HCT116 (cell line): ENCODE data around the gene IGF2R.

Source experiments
- ATF3 ChIP-seq: IDR thresholded peaks from 2 replicates; pipeline ENCODE4 v1.6.1; 2012
- CBX3 ChIP-seq: IDR thresholded peaks from 2 replicates; pipeline ENCODE4 v1.6.1; 2012; ENCODE audit warnings: low read depth
- CTCF ChIP-seq, 3 experiments: fragments of 200-600 bp in 1 of 3; sonication (generic) in 1 of 3; IDR thresholded peaks in 2 of 3; conservative IDR thresholded peaks in 1 of 3; 2 replicates each; pipeline ENCODE4 v1.5.1; 2012 to 2017; ENCODE audit warnings: low read depth in 2 of 3, low read length in 2 of 3, antibody characterized with exemption in 1 of 3, borderline replicate concordance in 1 of 3, control low read depth in 1 of 3, mild to moderate bottlenecking in 1 of 3, mixed read lengths in 1 of 3, mixed run types in 1 of 3, moderate library complexity in 1 of 3; ENCODE audit not compliant: insufficient read depth in 1 of 3
- EZH2 ChIP-seq: fragments of 200-600 bp; sonication (generic); IDR thresholded peaks from 2 replicates; pipeline ENCODE4 v1.6.1; 2017; ENCODE audit warnings: antibody characterized with exemption, mixed run types
- EZH2phosphoT487 ChIP-seq: fragments of 200-600 bp; IDR thresholded peaks from 2 replicates; pipeline ENCODE4 v1.6.1; 2018; ENCODE audit warnings: antibody characterized with exemption, borderline replicate concordance
- JUND ChIP-seq: IDR thresholded peaks from 2 replicates; pipeline ENCODE4 v1.6.1; 2012
- POLR2A ChIP-seq: IDR thresholded peaks from 2 replicates; pipeline ENCODE4 v1.7.0; 2011; ENCODE audit warnings: borderline replicate concordance; ENCODE audit not compliant: insufficient read depth, insufficient read length; ENCODE audit errors: extremely low read depth
- POLR2AphosphoS5 ChIP-seq: IDR thresholded peaks from 2 replicates; pipeline ENCODE4 v1.6.1; 2011; ENCODE audit warnings: mild to moderate bottlenecking, low read depth, low read length, moderate library complexity
- RAD21 ChIP-seq: IDR thresholded peaks from 2 replicates; pipeline ENCODE4 v1.6.1; 2012; ENCODE audit warnings: low read depth, mild to moderate bottlenecking
- TF ChIP-seq, protein P1 (sequence below): IDR thresholded peaks from 2 replicates; pipeline ENCODE4 v1.6.1; 2012; ENCODE audit warnings: low read depth
- TF ChIP-seq, protein P2 (sequence below): IDR thresholded peaks from 2 replicates; pipeline ENCODE4 v1.6.1; 2012

- no peak for TF ChIP-seq POLR2AphosphoS5
- no peak for TF ChIP-seq JUND
- TF ChIP-seq CTCF (IDR thresholded peaks at IDR 0.05 in 2 of 3, conservative IDR thresholded peaks at IDR 0.05 in 1 of 3; ENCODE audit: borderline replicate concordance in 1 of 3, insufficient read depth in 1 of 3, low read depth in 2 of 3, low read length in 2 of 3), result no peak
- no peak for TF ChIP-seq CBX3
- no peak for TF ChIP-seq RAD21
- no peak for TF ChIP-seq POLR2A
- no peak for TF ChIP-seq ATF3
- TF ChIP-seq EZH2phosphoT487, result no peak
- TF ChIP-seq, protein P1, sequence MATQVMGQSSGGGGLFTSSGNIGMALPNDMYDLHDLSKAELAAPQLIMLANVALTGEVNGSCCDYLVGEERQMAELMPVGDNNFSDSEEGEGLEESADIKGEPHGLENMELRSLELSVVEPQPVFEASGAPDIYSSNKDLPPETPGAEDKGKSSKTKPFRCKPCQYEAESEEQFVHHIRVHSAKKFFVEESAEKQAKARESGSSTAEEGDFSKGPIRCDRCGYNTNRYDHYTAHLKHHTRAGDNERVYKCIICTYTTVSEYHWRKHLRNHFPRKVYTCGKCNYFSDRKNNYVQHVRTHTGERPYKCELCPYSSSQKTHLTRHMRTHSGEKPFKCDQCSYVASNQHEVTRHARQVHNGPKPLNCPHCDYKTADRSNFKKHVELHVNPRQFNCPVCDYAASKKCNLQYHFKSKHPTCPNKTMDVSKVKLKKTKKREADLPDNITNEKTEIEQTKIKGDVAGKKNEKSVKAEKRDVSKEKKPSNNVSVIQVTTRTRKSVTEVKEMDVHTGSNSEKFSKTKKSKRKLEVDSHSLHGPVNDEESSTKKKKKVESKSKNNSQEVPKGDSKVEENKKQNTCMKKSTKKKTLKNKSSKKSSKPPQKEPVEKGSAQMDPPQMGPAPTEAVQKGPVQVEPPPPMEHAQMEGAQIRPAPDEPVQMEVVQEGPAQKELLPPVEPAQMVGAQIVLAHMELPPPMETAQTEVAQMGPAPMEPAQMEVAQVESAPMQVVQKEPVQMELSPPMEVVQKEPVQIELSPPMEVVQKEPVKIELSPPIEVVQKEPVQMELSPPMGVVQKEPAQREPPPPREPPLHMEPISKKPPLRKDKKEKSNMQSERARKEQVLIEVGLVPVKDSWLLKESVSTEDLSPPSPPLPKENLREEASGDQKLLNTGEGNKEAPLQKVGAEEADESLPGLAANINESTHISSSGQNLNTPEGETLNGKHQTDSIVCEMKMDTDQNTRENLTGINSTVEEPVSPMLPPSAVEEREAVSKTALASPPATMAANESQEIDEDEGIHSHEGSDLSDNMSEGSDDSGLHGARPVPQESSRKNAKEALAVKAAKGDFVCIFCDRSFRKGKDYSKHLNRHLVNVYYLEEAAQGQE, result no peak
- TF ChIP-seq EZH2, result no peak
- TF ChIP-seq, protein P2, sequence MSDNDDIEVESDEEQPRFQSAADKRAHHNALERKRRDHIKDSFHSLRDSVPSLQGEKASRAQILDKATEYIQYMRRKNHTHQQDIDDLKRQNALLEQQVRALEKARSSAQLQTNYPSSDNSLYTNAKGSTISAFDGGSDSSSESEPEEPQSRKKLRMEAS, result no peak
Observed at GRCh38 chr6:159997498-159998101, 28.7 kb downstream of the IGF2R start.
